A204.1 (cell line): ENCODE data around the gene VAMP3.
A peak's percentile ranks its signal among the peaks of the same experiment; 100 is the strongest.

Experiments used
- FAIRE-seq: peaks from 2 replicates; lab custom pipeline; 2012; peaks lifted over from hg19 to GRCh38; lab: Jason Lieb, UNC

Gene VAMP3, protein sequence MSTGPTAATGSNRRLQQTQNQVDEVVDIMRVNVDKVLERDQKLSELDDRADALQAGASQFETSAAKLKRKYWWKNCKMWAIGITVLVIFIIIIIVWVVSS

DNA sequence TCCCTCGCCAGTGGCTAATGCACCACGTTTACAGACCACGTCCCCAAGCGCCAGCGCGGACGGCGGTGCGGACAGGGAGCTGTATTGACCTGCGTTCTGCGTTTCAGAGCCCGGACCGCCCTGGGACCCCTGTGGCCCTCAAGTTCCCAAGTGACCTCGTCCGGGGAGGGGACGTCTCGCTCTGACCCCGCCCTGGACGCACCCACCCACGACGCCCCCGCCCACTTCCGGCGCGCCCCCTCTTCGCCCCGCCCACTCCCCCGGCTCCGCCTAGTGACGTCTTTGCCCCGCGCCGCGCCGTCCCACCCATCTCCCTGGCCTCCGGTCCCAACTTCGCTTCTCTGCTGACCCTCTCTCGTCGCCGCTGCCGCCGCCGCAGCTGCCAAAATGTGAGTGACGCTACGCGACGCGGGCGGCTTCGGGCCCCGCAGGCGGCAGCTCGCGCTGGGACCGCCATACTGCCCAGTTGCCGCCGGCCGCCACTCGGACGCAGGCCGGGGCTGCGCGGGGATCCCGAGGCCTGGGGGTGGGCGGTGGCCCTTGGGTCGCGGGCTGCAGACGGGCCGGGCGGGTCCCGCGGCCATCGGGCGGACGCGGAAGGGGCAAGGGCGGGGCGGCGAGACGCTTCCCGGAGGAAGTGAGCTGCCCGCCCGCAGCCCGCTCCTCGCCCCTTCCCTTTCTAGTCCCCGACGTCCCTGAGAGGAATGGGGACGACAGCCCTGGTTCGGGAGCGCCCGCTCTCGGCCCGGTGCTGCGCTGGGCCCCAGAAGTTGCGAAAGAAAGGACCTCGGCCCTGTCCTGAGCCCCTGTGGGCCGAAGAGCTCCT lies at the start of gene VAMP3:
TSS of gene VAMP3 (plus strand) at position 300 of the 826 bp plus-strand sequence. CDS start at position 388, 88 bp downstream.
- FAIRE-seq: no peak

DNA sequence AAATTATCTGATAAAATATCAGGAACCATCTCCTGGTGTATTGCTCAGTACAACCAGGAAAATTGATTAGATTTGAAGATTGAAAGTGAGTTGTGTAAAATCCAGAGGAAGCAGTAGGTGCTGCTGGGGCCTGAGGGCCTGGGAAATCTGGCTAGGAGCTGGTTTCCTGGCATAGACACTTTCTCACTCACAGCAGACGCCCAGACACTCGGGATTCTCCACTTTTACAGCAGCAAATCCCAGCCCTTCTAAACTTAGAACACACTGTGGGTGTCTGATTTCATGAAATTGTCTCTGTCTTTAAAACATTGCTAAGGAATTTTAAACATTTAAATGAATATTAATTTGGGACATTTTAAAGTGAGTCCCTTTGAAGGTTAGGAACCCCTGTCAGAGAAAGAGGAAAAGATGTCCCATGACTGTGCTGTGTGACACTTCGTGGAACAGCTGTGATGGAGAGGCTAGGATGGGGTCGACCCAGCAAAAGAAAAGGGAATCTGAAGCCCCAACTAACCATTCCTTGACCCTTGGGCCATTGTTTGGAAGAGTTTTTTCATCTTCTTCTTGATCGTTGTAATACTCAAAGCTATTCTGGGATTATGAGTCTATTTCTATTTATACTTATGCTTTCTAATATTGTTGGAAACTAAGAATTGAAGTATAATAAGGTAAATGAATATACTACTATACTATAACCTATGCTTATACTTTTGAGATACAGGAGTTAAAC lies 49.0 kb upstream of the VAMP3 start:
- no peak for FAIRE-seq

DNA sequence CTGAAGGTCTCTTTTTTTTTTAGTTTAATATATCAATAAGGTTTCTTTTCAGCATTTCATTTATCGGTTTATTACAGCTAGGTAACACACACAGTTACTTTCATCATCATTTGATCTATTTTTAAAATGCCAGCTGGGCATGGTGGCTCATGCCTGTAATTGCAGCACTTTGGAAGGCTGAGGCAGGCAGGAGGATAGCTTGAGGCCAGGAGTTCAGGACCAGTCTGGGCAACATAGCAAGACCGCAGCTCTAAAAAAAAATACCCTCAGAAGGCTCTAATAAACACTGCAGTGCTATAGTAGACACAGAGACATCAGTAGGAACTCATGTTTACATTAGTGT lies 48.5 kb upstream of the VAMP3 start:
- no peak for FAIRE-seq

DNA sequence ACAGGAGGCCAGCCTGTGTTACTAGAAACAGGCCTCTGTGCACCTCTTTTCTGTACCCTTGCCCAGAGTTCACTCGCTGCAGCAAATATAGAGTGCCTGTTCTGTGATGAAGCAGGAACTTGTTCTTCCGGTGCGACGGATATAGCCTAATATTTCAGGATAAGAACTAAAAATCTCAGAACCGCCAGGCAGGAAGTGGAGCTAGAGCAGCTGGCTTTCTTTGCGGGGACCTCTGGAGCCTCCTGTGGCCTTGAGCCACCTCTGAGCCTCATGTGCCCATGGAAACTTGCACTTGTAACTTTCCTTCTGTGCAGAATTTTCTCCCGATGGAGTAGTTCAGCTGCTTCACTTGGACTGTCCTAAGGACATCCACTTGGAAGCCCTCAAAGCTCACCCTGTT lies 44.5 kb upstream of the VAMP3 start:
- FAIRE-seq: no peak

DNA sequence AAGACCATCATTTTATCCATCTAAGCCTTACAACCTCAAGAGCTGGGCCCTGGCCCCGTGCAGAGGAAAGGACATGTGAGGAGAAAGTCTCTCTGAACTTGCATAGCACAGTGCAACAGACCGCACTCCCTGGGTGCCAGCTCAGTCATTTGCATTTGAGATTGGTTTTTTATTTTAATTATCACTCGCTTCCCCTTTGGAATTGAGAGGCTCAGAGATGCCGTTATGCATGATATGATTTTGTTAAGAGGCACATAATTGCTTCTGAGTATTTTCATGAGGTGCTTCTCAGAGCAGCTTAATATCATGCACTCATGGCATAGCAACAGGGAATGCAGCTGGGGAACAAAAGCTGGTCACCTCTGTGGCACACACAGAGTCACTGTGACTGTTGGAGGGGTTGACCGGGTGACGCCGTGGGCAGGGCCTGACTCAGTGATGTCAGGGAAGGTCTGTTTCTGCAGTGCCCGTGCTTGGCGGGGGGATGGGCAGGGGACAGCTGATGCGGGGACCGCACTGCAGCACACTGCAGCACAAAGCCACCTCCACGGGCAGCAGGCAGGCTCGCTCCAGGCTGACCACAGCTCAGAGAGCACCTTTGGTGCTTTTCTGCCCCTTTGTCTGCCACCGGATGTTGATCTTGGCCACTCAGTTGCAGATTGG lies 43.2 kb upstream of the VAMP3 start:
- FAIRE-seq: no peak

DNA sequence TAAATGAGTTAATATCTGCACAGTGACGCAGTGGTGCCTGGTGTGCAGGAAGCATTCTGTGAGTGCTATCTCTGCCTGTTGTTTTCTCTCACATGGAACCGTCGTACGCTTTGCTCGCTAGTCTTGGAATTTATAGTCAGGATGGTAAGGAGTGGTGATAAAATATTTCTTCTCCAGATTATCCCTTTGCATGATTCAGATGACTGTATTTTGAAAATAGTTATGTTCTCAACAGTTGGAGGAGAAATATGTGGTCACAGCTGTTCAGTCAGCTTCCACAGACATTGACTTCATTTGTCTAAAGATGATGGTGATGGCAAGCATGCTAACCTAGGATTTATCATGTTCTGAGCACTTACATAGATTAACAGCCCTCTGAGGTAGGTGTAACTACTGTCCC lies 41.3 kb upstream of the VAMP3 start:
- no peak for FAIRE-seq

DNA sequence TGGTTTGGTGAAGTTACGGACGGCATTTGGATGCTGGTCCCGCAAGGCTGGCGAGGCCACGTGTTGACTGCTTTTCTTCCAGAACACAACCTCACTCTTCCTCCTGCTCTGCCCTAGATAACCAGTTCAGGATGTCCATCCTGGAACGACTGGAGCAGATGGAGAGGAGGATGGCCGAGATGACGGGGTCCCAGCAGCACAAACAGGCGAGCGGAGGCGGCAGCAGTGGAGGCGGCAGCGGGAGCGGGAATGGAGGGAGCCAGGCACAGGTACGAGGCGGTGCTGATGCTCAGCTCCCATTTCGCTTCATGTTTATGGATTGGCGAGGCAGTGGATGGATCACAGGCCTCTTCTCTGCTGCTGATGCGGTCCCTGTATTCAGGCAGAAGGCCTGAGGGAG lies 38.8 kb upstream of the VAMP3 start:
- no peak for FAIRE-seq

DNA sequence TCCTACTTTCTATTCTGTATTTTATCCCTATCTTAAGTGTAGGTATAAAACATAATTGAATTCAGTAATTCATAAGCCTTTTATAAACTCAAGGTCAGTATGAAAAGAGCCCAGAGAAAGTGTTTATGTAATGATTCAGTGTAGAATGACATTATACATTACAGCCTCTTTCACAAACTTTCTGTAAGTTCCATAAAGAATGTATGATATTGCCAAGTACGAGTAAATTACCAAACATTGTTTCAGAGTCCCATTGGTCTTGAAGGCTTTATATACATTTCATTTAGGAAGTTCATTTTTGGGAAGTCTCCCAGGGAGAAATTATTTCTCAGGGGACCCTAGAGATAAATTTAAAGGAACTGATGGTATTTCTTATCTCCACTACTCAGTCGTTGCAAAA lies 37.8 kb upstream of the VAMP3 start:
- no peak for FAIRE-seq

DNA sequence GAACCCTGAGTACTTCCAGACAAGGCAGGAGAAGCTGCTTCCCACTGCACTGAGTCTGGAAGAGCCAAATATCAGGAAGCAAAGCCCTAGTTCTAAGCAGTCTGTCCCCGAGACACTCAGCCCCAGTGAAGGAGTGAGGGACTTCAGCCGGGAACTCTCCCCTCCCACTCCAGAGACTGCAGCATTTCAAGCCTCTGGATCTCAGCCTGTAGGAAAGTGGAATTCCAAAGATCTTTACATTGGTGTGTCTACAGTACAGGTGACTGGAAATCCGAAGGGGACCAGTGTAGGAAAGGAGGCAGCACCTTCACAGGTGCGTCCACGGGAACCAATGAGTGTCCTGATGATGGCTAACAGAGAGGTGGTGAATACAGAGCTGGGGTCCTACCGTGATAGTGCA lies 33.1 kb upstream of the VAMP3 start:
- no peak for FAIRE-seq

DNA sequence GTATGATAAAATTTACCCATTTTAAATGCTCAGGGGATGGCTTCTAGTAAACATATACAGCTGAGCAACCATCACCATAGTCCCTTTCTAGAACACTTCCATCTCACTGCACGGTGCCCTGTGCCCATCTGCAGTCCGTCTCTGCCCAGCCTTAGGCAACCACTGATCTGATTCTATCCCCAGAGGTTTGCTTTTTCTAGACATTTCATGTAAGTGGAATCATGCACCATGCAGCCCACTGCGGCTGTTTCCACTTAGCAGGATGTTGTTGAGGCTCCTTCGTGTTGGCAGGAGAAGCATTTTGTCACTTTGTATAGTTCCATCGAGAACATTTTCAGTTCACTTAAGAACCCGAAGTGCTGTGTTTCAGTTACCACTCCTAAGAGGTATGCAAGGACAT lies 27.8 kb upstream of the VAMP3 start:
- no peak for FAIRE-seq

DNA sequence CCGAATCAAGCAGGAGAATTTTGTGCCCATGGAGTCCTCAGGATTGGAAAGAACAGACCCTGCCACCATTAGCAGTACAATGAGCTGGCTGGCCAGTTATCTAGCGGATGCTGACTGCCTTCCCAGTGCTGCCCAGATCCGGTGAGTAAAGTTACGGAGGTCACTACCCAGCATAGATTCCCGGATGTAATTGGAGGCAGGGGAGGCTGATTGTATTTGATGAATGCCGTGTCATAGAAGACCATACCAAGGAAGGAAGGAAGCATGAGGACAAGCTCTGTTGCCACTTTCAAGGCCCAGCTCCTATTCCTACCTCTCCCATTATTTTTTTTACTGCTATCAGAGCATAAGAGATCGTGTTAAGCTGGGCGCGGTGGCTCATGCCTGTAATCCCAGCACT lies 26.2 kb upstream of the VAMP3 start:
- no peak for FAIRE-seq

DNA sequence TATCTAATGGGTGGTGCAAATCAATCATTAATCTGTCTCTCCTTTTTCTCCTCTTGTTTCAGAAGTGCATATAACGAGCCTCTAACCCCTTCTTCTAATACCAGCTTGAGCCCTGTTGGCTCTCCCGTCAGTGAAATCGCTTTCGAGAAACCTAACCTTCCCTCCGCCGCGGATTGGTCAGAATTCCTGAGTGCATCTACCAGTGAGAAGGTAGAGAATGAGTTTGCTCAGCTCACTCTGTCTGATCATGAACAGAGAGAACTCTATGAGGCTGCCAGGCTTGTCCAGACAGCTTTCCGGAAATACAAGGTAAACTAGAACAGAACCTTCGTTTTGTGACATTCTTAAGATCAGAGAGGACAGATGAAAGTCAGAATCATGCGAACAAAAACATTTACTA lies 25.3 kb upstream of the VAMP3 start:
- no peak for FAIRE-seq

DNA sequence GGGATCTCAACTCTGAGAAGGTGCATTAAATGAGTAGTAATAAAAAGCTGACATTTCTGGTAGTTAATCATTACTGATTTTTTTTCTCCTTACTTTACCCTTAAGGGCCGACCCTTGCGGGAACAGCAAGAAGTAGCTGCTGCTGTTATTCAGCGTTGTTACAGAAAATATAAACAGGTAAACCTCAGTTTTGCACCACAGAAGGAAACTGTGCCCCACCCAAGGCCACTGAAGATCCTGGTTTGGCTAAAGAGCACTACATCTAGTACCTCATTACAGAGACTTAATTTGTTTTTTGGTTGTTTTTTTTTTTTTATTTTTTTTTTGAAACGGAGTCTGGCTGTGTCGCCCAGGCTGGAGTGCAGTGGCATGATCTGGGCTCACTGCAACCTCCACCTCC lies 23.5 kb upstream of the VAMP3 start:
- no peak for FAIRE-seq

DNA sequence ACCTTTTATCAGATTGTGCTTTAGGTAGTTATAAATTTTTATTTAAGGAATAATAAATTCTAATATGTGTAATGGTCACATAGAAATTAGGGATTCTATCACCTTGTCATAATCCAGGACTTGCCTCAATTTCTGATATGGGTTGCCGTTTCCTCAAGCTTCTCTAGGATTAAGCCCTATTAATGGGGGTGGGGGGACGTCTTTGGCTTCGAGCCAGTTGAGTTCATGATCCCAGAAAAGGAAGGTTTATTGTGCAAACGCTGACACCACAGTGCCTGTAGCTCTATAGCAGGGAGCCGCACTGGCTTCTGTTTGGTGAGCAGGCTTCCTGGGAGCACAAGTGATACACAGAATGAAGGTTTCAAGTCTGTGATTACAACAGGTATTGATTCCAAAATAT lies 22.0 kb upstream of the VAMP3 start:
- no peak for FAIRE-seq

DNA sequence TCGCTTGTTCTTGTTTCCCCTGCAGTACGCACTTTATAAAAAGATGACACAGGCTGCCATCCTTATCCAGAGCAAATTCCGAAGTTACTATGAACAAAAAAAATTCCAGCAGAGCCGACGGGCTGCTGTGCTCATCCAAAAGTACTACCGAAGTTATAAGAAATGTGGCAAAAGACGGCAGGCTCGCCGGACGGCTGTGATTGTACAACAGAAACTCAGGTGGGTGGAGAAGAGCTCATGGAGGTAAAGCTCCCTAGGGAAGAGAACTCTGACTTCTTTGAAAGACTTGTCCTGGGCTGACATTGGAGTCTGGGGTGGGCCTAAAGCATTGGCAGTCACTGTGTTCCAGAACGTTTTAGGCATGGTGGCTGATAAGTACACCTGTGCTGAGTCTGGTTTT lies 19.9 kb upstream of the VAMP3 start:
- FAIRE-seq: no peak

DNA sequence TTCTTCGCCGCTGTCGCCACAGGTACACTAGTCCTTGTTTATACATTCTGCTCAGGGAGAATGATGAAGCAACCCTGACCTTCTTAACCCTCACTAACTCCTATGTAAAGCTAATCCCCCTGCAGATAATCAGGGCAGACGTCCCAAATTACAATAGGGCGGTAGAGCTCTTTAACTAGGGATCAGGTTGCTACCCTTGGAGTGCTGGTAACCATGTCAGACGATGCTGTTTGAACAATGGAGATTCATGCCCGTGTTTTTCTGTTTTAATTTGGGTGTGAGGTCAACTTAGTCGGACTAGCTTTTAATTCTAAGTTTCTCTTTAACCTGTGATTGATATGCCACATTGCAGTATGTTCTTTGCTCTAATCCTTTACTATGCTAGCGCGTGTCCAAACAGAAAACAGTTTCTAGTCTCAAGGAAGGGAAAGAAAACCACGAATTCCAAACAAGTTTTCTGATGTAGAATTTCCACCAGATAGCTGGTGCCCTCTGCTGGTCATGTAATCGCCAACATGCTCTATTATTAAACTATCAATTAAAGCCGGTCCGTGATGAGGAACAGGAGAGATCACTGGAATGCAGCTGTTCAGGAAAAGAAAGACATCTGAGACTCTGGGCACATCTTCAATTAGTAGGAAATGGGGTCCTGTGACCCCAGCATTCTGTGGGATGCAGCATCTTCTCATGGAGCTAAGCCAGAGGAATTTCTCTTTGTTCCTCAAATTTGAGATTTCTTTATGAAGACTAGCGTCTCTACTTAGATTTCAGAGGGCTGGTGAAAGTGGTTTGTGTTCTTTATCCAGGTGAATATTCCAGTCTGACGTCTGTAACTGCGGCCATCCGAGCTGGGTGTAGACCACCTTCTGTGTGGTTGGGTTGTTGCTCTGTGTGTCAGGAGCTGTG lies 18.3 kb upstream of the VAMP3 start:
- FAIRE-seq: peak; percentile 96

DNA sequence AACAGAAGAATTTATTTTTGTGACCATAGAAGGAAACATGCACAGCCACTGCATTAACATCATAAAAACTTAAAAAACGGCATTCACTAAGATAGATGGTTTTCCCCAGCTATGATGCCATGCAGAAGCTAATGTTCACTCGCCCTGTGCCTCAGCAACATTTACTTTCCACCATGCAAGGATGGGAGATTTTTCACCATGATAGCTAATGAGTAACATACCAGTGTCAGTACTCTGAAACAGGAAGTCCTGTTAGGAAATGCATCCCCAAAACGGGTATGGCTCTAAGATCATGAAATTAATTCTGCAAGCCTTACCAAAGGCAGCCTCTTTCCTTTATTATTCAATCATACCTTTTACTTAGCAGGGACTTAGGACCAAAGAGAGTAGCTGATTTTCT lies 17.5 kb upstream of the VAMP3 start:
- no peak for FAIRE-seq

DNA sequence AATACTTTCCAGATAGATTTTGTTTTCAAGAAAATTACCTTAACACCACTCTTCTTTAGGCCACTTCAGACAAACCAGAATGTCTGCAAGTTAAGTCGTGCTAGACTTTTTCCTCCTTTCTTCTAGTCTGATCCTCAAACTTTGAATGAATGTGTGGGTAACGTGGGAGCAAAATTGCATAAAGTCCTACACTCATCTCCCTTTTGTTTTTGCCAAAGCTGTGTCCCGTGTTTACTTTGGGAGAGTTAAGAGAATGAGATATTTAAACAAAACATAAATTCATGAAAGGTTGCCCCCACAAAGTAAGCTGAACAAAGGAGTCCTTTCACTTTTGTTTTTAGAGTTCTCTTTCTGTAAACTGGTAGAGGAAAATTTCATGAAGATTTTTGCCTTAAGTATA lies 16.9 kb upstream of the VAMP3 start:
- FAIRE-seq: no peak

DNA sequence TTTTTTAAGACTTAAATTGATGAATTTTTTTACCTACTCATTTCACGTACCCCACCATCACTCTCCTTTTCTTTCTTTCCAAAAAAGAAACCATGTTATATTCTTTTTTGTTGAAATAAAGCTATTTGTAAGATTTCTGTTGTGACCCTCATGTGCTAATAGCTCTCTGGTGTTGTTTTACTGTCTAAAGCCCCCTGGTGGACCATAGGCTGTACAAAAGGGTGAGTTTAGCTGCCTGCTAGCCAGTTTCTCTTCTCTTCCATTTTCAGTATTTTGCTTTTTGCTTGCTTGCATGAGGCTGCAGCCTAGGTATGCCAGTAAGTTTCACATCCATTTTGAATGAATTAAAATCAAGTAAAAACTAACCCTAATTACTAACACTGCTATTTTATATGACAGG lies 15.6 kb upstream of the VAMP3 start:
- no peak for FAIRE-seq

DNA sequence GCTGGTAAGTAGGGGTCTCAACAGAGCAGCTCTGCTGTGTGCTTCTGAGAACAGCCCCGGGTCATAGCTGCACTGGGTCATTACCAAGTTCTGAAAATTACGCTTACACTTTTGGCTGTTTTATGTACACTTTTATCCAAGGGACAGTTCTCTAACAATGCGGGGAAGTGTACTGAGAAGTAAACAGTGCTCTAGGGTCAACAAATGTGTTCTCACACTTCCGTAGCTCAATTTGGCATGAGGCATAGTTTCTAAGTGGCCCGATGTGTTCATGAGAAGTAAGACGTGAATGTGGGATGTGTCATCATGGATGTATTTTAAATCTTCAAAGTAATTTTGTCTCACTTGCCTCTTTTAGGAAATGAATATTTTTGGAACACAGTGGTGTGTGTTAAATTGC lies 10.9 kb upstream of the VAMP3 start:
- no peak for FAIRE-seq

DNA sequence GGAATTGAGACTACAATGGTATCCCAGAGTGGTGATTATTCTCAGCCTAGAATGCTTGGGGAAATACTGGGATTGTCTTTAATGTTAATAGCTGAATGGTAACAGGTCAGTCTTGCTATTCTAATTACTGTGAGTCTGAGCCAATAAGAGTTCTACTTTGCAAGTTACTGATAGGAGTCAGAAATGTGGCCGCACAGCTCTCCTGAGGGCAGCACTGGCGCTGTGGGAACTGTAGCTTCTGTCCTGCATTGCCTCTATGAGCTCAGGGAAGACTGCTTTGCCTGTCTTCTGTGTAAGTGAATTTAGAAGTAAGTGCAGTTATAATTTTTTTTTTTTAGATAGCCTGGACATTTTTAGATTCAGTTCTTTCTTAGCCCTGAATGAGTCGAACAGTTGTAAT lies 10.0 kb upstream of the VAMP3 start:
- FAIRE-seq: no peak

DNA sequence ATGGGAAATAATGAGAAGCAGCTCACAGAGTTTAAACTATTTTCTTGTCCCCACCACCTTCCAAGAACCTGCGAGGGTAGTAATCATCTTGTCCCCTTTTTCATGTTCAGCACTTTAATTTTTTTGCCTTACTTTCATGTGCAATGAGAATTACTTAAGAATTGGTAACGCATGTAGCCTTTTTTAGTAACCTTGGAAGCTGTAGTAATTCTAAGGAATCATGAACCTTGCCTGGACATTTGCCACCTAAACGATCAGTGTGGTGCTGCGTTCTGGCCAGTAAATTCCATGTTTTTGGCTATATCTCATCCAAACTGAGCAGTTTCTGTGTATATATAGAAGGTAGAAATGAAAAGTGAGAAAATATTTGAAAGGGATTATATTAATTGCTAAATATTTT lies 3.9 kb upstream of the VAMP3 start:
- no peak for FAIRE-seq
